Activated T-cell treated with anti-CD3 and anti-CD28 coated beads, Interleukin-2, amount 50 U/mL, for 24 hours (primary cell): Measurements from ENCODE around the gene TMEM151B.

Experiments
- DNase-seq: peaks from one replicate; pipeline ENCODE4 v3.0.0-alpha.2; 2020
- H3K27ac Mint-ChIP-seq: 2 replicates; pipeline ENCODE4 v1.8.0; 2020; ENCODE audit warnings: mild to moderate bottlenecking, mixed read lengths
- H3K27me3 Mint-ChIP-seq: 2 replicates; pipeline ENCODE4 v1.8.0; 2020; ENCODE audit warnings: mixed read lengths
- H3K36me3 Mint-ChIP-seq: 2 replicates; pipeline ENCODE4 v1.8.0; 2020; ENCODE audit warnings: low read depth, mixed read lengths
- H3K4me1 Mint-ChIP-seq: 2 replicates; pipeline ENCODE4 v1.8.0; 2020; ENCODE audit warnings: low read depth, mixed read lengths
- H3K4me3 Mint-ChIP-seq: 2 replicates; pipeline ENCODE4 v1.8.0; 2020; ENCODE audit warnings: mild to moderate bottlenecking, moderate library complexity, mixed read lengths
- H3K9me3 Mint-ChIP-seq: 2 replicates; pipeline ENCODE4 v1.8.0; 2020; ENCODE audit warnings: mixed read lengths

TMEM151B gene

GRCh38 chr6:44286747-44287146 lies 16.5 kb downstream of the TMEM151B start:
- peaks cover 66% of the 10 kb centered on the region for H3K27me3 Mint-ChIP-seq
- no peak for DNase-seq
- no peaks in the 10 kb centered on the region for H3K9me3 Mint-ChIP-seq
- no peak overlapping the region for H3K27ac Mint-ChIP-seq
- H3K36me3 Mint-ChIP-seq: no peaks in the 10 kb centered on the region
- no peak overlapping the region for H3K4me3 Mint-ChIP-seq
- no peaks in the 10 kb centered on the region for H3K4me1 Mint-ChIP-seq

- Mint-ChIP-seq H3K4me3 (no peak overlapping the region), H3K9me3 (no peaks in the 10 kb centered on the region), H3K27ac (no peak overlapping the region), H3K36me3 (no peaks in the 10 kb centered on the region), H3K27me3 (peaks cover 80% of the 10 kb centered on the region), H3K4me1 (no peaks in the 10 kb centered on the region)
- DNase-seq: no peak
Measured at GRCh38 chr6:44289726-44290260, 19.5 kb downstream of the TMEM151B start.

DNA sequence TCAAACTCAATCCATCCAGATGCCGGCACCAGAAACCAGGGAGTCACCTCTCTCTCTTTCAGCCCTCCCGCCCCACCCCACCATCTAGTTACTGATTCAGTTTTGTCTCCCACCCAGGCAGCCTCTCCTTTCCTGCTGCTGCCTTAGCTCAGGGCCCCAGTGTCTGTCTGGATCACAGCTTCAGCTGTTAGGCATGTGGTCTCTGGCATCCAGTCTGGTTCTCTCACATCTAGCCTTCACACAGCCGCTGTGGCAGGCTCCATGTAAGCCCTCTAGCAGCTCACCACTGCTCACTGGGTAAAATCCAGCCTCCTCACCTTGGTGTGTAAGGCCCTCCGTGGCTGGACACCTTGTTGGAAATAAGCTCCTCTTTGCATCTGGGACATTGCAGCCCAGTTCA lies 21.6 kb downstream of the TMEM151B start:
- Mint-ChIP-seq H3K27ac (no peak overlapping the region), H3K36me3 (no peaks in the 10 kb centered on the region), H3K27me3 (peaks cover 85% of the 10 kb centered on the region), H3K9me3 (no peaks in the 10 kb centered on the region), H3K4me1 (peaks cover 5% of the 10 kb centered on the region), H3K4me3 (no peak overlapping the region)
- no peak for DNase-seq

DNA sequence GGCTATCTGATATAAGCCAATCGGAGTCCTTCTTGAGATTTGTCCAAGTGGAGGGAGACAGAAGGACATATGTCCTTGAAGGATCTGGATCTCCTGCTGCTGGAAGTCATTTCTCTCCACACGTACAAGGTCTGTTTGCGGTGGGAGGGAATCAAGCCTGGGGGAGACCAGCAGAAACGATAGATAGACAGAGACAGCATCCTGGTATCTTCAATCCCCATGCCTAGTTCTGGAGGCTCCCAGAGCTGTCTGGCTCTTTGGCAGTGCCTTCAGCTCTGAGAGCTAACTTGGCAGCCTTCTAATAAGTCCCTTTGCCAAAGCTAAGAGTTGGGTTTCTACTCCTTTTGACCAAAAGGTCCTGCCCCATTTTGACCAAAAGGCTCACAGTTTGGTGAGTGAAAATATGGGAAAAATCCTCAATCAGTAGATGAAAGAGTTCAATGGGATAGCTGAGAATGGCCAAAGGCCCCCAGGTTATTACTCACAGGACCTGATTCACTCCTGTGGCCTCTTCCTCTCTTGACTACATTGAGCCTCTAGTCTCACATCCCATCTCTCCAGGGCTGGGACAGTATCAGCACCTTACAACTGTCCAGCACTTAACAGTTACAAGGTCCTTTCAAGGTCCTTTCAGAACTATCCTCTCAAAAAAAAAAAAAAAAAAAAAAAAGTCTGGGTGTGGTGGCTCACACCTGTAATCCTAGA lies 22.6 kb downstream of the TMEM151B start:
- Mint-ChIP-seq H3K27ac (no peak overlapping the region), H3K4me1 (peaks cover 10% of the 10 kb centered on the region), H3K9me3 (no peaks in the 10 kb centered on the region), H3K4me3 (no peak overlapping the region), H3K36me3 (no peaks in the 10 kb centered on the region), H3K27me3 (peaks cover 83% of the 10 kb centered on the region)
- DNase-seq: no peak

GRCh38 chr6:44294832-44295791 lies 24.9 kb downstream of the TMEM151B start:
- Mint-ChIP-seq H3K27ac (no peak overlapping the region), H3K27me3 (peaks cover 77% of the 10 kb centered on the region), H3K9me3 (no peaks in the 10 kb centered on the region), H3K4me1 (peaks cover 15% of the 10 kb centered on the region), H3K36me3 (peaks cover 9% of the 10 kb centered on the region), H3K4me3 (no peak overlapping the region)
- no peak for DNase-seq

DNA sequence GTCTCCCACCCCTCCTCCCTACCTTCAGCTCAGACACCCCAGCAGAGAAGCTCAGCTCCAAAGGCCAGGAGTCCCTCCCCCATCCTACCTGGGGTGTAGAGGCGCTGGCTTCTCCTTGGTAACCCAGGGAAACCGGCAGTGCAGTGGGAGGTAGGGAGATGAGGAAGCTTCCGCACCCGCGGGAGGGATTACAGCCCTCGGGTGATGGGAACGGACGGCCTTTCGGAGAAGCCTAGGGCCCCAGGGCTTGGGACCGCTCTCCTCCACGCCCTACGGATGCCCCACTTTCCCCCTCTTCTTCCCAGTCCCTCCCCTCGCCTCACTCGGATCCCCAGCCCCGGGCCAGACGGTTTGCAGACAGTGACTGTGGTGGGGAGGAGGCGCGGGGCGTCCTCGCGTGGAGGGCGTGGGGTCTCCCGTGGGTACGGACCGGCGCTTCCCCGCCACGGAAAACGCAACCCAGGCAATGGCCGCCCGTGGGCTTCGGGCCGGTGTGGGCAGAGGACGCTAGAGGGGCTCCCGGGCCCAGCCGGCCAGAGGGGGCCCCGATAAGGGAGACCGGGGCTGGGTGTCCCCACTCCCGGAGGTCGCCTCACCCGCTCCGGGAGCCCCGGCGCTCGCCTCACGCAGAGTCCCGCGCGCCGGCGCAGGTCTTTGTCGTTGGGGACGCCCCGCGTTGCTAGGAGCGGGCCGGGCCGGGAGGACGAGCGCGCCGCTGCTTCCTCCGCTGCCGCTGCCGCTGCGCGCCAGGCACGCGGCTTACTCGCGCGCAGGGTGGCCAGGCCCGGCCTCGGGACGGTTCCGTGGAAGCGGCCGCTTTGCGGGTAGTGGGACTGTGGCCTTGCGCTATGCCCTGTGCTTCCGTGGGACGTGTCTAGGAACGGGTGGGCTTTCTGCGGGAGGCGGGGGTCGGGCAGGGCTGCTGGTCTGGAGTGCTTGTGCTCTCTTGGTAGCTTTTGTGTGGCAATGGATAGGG lies 27.1 kb downstream of the TMEM151B start:
- peaks cover 56% of the 10 kb centered on the region for H3K27me3 Mint-ChIP-seq
- DNase-seq: peak; percentile 76
- no peaks in the 10 kb centered on the region for H3K9me3 Mint-ChIP-seq
- H3K27ac Mint-ChIP-seq: no peak overlapping the region
- H3K4me1 Mint-ChIP-seq: peaks cover 15% of the 10 kb centered on the region
- H3K36me3 Mint-ChIP-seq: peaks cover 31% of the 10 kb centered on the region
- peak overlapping the region; percentile 50 for H3K4me3 Mint-ChIP-seq

- no peak for DNase-seq
- Mint-ChIP-seq H3K9me3 (no peaks in the 10 kb centered on the region), H3K27ac (no peak overlapping the region), H3K4me1 (peaks cover 15% of the 10 kb centered on the region), H3K27me3 (peaks cover 50% of the 10 kb centered on the region), H3K4me3 (peak overlapping the region; percentile 50), H3K36me3 (peaks cover 40% of the 10 kb centered on the region)
Measured at GRCh38 chr6:44298055-44298803, 28.0 kb downstream of the TMEM151B start.

GRCh38 chr6:44298864-44299263 lies 28.6 kb downstream of the TMEM151B start:
- Mint-ChIP-seq H3K9me3 (no peaks in the 10 kb centered on the region), H3K36me3 (peaks cover 46% of the 10 kb centered on the region), H3K27ac (no peak overlapping the region)

DNA sequence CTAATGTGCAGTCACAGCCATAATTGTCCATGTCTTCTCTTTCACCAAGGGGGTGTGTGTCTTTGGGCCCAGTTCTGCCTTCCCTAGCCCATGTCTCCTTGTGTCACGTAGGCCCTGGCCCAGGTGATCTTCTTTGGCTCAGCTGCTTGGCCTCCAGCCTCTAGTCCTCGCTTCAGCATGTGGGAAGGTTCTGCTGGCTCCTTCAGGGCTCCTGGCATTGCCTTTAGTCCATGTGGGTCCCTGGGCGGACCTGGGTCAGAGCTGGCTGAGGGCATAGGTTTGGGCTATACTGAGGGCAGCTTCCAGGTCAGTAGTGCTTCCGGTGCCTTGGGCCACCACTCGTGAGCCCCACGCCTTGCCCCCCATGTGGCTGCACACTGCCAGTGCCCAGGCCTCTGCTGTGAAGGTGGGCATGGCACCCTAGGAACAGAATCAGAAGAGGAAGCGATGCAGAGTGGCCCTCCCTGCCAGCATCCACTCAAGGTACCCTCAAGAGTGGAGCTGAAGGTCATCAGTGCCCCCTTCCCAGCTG lies 30.1 kb downstream of the TMEM151B start:
- Mint-ChIP-seq H3K27ac (no peak overlapping the region), H3K27me3 (peaks cover 31% of the 10 kb centered on the region), H3K4me3 (no peak overlapping the region), H3K36me3 (peaks cover 61% of the 10 kb centered on the region), H3K9me3 (no peaks in the 10 kb centered on the region), H3K4me1 (peaks cover 15% of the 10 kb centered on the region)
- DNase-seq: no peak

More at GRCh38 chr6:44298864-44299263, 28.6 kb downstream of the TMEM151B start:
- H3K4me3 Mint-ChIP-seq: no peak overlapping the region
- H3K4me1 Mint-ChIP-seq: peaks cover 15% of the 10 kb centered on the region
- H3K27me3 Mint-ChIP-seq: peaks cover 44% of the 10 kb centered on the region
- no peak for DNase-seq

DNA sequence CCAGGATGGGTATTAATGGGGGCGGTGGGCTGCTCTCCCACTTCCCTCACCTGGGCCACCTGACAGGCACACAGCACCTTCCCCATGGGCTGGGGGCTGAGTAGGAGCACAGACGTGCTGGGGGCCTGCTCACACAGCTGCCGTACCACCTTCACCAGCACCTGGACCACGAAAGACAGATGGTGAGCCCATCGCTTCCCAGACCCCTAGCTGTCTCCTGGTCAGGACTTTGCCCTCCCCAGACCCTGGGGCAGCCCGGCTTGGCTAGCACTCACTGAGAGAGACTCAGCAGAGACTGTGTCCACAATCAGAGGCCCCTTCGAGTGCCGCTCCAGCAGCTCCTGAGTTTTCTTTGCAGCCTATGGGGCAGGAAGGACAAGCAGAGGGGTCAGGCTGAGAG lies 30.9 kb downstream of the TMEM151B start:
- no peak overlapping the region for H3K4me3 Mint-ChIP-seq
- H3K4me1 Mint-ChIP-seq: peaks cover 15% of the 10 kb centered on the region
- H3K9me3 Mint-ChIP-seq: no peaks in the 10 kb centered on the region
- H3K27ac Mint-ChIP-seq: no peak overlapping the region
- DNase-seq: no peak
- H3K36me3 Mint-ChIP-seq: peaks cover 69% of the 10 kb centered on the region
- H3K27me3 Mint-ChIP-seq: peaks cover 26% of the 10 kb centered on the region

DNA sequence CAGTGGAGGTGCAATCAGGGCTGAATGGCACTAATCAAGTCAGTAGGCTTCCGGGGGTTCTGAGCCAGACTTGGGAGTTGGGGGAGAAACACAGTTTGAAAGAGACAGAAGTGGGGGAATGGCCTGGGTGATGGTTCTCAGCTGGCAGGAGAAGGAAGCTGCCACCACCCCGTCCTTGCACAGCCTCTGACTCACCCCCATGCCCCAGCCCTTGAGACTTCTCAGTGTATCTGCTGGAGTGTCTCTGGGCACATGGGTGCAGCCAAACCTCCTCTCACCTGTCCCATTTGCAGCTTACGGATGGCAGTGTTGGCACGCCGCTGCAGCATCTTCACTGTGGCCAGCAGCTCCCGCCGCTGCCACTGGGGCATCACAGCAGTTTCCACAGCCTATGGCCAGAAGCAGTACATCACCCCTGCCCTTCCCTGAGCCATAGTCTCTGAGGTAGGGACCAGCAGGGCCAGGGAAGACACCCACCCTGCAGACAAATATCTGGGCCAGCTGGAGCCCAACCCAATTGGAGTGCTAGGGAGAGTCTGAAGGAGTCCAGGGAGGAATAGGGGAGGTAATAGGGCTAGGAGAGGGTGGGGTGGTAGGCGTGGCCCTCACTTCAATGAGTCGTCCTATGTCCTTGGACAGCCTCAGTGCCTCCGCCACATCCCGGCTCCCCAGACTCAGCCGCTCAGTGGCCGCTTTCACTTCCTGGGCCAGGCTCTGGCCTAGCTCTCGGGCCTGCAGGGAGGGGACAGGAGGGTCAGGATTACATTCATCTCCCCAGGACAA lies 31.7 kb downstream of the TMEM151B start:
- no peak for DNase-seq
- H3K9me3 Mint-ChIP-seq: no peaks in the 10 kb centered on the region
- H3K4me3 Mint-ChIP-seq: no peak overlapping the region
- H3K27ac Mint-ChIP-seq: peak overlapping the region; percentile 12
- peaks cover 77% of the 10 kb centered on the region for H3K36me3 Mint-ChIP-seq
- peaks cover 9% of the 10 kb centered on the region for H3K4me1 Mint-ChIP-seq
- H3K27me3 Mint-ChIP-seq: peaks cover 17% of the 10 kb centered on the region

DNA sequence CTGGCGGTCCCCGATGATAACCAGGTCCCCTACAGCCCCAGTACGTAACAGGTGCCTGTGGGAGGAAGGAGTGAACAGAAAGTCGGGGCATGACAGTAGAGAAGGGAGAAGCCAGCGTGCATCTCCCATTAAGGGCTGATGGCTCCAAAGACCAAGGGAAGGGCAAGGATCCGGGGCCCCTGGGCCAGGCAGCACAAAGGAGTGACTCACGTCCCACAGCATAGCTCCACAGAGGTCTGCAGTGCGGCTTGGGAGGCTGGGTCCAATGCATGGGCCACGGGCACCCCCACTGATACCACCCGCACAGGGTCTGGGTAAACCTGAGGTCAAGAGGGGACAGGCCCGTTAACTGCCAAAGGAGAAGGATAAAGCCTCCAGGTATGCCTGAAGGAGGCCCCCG lies 32.6 kb downstream of the TMEM151B start:
- no peaks in the 10 kb centered on the region for H3K9me3 Mint-ChIP-seq
- peaks cover 85% of the 10 kb centered on the region for H3K36me3 Mint-ChIP-seq
- no peak overlapping the region for H3K27ac Mint-ChIP-seq
- no peak overlapping the region for H3K4me3 Mint-ChIP-seq
- H3K27me3 Mint-ChIP-seq: peaks cover 12% of the 10 kb centered on the region
- no peak for DNase-seq
- peaks cover 4% of the 10 kb centered on the region for H3K4me1 Mint-ChIP-seq

DNA sequence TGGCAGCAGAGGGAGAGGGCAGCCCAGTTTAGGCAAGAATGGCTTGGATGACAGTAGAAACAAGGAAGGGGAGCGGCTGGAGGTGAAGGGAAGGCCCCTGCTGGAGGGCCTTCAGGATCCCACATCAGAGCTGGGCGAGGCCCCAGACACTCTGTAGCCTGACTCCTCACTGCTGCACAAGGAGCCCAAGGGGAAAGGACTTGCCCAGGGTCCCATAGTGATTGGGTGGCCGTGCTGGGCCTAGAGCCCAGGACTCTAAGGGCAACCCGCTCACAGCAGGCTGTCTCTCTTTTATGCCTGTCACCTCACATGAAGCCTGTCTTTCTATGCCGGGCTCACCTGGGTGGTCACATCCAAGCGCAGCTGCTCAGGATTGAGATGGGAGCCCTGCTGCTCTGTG lies 33.6 kb downstream of the TMEM151B start:
- H3K36me3 Mint-ChIP-seq: peaks cover 94% of the 10 kb centered on the region
- no peaks in the 10 kb centered on the region for H3K9me3 Mint-ChIP-seq

More for the DNA sequence above, 33.6 kb downstream of the TMEM151B start:
- no peak overlapping the region for H3K4me3 Mint-ChIP-seq
- H3K27ac Mint-ChIP-seq: no peak overlapping the region
- peaks cover 3% of the 10 kb centered on the region for H3K27me3 Mint-ChIP-seq
- no peaks in the 10 kb centered on the region for H3K4me1 Mint-ChIP-seq
- DNase-seq: no peak
